Medulla oblongata (tissue), 1 donor: Measurements from ENCODE around the gene RARRES1.
A peak's percentile ranks its signal among the peaks of the same experiment; 100 is the strongest.
"Not testable (repeated sequence)": the region's sequence is repeated elsewhere in the genome, so short reads cannot be mapped to it uniquely, and the experiment has no call there.

ENCODE experiments used
- DNase-seq: peaks from one replicate; pipeline ENCODE4 v3.0.0-alpha.2; 2015; ENCODE audit errors: extremely low spot score

The RARRES1 gene

DNA sequence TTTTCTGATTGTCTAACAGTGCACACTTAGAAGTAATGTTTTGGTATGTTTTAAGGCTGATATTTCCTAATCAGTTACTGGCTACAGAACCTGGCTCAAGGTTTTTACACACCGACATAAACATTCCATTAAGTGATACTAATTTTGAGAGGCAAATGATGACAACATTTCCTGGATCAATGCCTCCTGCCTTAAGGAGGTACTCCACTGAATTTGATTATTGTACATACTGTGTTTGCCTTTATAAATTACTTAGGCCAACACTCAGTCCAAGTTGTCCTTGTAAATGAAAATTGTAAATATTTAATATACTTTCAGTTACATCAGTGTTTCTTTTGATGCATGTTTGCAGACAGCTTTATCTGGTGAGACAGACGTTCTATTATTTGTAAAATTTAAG lies 35.6 kb downstream of the RARRES1 start:
- no peak for DNase-seq

DNA sequence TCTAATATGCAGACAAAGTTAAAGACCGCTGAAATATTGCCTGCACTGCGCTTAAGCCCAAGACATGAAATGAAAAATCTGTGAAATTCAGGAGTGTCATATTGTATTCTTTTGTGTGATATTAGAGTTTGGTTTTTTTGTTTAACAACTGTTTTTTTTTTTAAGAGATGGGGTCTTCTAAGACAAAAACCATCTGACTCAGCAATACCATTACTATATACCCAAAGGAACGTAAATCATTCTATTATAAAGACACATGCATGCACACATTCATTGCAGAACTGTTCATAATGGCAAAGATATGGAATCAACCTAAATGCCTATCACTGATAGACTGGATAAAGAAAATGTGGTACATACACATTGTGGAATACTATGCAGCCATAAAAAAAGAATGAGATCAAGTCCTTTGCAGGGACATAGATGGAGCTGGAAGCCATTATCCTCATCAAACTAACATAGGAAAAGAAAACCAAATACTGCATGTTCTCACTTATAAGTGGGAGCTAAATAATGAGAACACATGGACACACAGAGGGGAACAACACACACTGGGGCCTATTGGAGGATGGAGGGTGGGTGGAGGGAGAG lies 38.3 kb downstream of the RARRES1 start:
- DNase-seq, result not testable (repeated sequence)

GRCh38 chr3:158685159-158685558 lies 47.1 kb downstream of the RARRES1 start:
- DNase-seq, result no peak

DNA sequence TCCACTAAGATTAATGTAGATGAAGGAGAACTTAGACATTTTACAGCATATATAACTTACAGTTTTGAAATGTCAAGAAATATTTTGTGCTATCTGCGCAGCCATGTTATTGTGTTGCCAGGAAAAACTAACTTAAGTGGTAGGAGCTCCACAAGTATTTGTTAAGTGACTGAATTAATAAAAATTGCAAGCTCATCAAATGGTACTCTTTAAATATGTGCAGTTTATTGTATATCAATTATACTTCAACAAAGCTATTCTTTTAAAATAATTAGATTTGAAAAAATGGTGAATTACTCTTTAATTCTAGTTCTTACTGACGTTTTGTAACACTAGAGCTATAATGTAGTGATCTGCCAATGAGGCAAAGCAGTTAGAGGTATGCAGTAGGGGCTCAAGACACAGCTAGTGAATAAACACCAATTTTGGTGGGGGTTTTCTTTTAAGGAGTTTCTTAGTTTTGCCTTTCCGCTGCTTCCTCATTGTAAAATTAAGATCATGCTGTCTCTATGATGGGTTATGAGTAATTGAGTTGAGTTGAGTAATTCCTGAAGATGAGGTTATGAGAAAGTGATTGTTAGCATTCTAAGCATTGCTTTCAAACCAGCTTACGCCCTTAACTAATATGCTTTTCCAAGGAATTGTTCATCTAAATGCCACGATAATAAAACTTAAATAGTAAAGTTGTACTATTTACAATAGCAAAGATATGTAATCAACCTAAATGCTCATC lies 48.9 kb downstream of the RARRES1 start:
- DNase-seq, result no peak

GRCh38 chr3:158680861-158681260 lies 51.4 kb downstream of the RARRES1 start:
- DNase-seq, result no peak

DNA sequence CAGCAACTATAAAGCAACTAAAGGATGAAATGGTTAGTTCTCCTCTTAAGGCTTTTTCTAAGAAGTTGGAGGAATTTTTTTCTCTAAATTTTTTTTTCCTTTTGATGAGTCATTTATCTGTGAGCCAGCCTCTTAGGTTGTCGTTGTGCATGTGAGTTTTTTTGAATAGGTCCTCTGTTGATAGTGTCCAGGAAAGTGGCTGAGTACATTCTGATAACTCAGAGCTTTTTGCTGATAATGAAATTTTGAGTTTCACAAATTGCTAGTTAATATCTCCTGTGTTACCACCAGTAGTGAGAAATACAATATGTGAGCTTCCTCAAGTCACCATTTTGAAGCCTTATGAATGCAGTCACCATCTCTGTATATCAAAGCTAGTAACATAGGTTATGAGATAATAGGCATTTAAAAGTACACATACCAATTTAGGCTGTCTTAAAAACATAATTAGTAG lies 52.7 kb downstream of the RARRES1 start:
- no peak for DNase-seq

- DNase-seq, result no peak
Observed at GRCh38 chr3:158678687-158679086, 53.6 kb downstream of the RARRES1 start.

- DNase-seq, result peak; percentile 68
Observed at GRCh38 chr3:158672215-158673176, 59.8 kb downstream of the RARRES1 start, which contains the start of gene LXN. LXN (minus strand) TSS chr3:158672648; CDS start chr3:158672478, 170 bp downstream.

DNA sequence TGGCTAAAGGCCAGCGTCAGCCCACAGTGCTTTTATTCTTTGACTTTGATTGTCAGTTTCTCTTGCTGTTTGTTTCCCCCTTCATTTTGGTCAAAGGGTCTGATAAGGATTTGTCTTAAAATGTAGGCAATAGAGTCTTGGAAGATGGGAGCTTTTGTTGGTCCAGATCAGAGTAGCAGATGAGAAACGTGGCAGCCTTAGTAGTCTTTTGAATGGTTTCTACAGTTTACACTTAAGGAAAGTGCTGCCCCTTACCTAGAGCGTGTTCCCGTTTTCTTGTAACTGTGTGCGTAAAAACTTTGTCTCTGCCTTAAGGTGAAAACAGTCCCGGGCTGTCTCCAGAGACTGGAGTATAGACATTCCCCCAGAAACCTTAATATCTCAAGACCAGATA lies 60.4 kb downstream of the RARRES1 start:
- DNase-seq, result no peak

DNA sequence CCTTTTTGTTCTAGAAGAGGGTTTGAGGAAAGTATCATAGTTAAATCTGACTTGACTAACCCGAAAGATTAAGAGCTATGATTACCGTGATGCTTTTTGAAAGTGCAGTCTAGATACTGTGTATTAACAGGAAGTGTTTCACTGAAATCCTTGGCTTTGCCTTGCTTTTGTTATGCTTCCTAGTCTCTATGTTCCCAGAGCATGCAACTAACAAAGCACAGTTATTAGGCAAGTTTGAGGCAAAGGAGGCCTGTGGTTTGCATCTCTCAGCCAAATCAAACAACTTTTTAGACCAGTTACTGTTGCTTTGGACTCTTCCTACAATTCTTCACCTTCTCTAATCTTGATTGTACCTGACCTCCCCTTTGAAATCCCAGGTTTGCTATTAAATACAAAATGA lies 63.8 kb downstream of the RARRES1 start:
- no peak for DNase-seq

- DNase-seq, result no peak
Observed at GRCh38 chr3:158666416-158666815, 65.8 kb downstream of the RARRES1 start.

DNA sequence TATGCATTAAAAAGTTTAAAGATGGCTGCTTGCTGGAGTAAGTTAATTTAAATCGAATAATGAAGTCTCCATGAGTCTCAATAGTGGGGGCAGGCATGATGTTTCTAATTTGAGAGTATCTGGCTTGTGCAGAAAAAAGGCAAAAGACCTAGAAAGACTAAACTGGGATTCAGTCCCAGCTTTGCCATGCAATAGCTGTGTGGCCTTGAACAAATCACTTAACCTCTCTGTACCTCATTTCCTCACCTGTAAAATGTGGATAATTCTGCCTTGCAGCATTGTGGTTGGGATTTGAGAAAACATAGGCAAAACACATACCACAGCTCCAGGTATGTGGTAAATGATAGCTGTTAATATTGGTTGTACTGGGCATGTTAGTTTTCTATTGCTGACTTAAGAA lies 68.4 kb downstream of the RARRES1 start:
- DNase-seq, result no peak

DNA sequence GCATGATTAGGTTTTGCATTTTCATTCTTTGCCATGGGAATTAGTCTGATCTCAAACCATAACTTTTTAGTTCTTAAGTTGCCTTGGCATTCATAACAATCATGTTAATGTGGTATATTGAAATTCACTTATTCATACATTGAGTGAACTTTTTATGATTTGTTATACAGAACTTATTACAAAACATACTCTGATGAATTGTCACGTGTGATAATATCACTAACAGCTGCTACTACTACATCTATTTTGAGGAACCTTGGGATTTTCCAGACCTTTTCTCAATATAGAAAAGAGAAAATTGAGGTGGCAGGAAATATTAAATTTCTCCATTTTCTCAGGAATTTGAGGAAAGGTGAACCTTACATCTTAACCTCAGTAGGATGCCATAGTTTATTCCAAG lies 69.0 kb downstream of the RARRES1 start:
- no peak for DNase-seq

DNA sequence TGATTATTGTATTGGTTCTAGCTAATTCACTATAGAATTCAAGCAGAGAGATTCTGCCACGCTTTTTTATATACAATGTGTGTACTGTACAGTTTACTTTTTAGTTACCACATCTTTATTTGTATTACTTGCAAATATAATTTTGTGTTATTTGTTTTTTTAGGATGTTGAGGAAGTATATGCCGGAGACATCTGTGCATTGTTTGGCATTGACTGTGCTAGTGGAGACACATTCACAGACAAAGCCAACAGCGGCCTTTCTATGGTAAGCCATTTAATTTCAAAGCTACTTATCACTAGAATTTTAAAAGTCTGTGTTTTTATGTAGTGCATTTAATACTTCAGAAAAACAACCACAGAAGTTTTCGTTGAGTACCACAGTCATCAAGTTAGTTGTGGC lies 71.5 kb downstream of the RARRES1 start:
- no peak for DNase-seq

GRCh38 chr3:158659454-158660237 lies 72.6 kb downstream of the RARRES1 start:
- DNase-seq, result peak; percentile 73

GRCh38 chr3:158658889-158659288 lies 73.4 kb downstream of the RARRES1 start:
- DNase-seq, result no peak

DNA sequence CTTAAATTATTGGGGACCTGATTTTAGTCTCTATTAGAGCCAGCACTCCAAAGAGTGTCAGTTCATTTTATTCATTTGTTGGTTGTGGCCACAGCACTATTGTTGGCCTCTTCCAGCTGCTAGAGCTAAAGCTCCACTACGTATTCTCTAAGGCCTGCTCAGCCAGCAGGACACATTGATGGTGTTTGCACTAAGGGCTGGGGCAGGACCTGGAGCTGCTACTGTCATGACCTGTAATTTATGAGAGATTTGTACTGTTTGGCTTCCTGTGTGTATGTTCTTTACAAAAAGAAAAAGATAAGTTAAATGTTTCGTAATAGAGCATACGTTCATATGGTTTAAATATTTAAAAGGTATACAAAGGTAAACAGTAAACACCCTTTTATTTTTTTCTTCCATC lies 79.8 kb downstream of the RARRES1 start:
- DNase-seq, result no peak

- no peak for DNase-seq
Observed at GRCh38 chr3:158651192-158651591, 81.1 kb downstream of the RARRES1 start.

DNA sequence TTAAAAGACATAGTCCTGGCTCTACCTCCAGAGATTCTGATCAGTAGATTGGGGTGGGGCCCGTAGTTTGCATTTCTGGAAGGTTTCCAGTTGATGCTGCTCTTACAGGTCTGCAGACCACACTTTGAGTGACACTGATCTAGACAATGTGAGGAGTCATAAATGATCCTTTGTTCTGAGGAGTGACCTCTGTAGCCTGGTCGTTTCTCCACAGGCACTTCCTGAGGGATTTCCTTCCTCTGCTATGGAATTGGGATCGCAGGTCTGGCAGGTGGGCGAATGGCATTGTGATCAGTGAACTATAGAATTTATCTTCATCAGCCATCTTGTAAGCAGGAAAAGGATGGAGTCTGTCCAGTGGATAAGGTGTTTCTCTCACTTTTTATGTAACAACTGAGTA lies 82.5 kb downstream of the RARRES1 start:
- DNase-seq, result no peak
